ENCODE measurements around the gene PRMT1.

PRMT1 gene

DNA sequence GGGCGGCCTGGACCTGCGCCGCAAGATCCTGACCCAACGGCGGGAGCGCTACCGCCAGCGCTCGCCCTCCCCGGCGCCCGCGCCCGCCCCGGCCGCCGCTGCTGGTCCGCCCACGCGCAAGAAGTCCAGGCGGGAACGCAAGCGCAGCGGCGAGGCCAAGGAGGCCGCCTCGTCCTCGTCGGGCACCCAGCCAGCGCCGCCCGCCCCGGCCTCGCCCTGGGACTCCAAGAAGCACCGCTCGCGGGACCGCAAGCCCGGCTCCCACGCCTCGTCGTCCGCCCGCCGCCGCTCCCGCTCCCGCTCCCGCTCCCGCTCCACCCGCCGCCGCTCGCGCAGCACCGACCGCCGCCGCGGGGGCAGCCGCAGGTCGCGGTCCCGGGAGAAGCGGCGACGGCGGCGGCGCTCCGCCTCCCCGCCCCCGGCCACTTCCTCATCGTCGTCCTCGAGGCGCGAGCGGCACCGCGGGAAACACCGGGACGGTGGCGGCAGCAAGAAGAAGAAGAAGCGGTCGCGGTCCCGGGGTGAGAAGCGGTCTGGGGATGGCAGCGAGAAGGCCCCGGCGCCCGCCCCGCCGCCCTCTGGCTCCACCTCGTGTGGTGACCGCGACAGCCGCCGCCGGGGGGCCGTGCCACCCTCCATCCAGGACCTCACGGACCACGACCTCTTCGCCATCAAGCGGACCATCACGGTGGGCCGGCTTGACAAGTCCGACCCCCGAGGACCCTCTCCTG is 25.1 kb upstream of the PRMT1 start:
- no peak for FAIRE-seq

DNA sequence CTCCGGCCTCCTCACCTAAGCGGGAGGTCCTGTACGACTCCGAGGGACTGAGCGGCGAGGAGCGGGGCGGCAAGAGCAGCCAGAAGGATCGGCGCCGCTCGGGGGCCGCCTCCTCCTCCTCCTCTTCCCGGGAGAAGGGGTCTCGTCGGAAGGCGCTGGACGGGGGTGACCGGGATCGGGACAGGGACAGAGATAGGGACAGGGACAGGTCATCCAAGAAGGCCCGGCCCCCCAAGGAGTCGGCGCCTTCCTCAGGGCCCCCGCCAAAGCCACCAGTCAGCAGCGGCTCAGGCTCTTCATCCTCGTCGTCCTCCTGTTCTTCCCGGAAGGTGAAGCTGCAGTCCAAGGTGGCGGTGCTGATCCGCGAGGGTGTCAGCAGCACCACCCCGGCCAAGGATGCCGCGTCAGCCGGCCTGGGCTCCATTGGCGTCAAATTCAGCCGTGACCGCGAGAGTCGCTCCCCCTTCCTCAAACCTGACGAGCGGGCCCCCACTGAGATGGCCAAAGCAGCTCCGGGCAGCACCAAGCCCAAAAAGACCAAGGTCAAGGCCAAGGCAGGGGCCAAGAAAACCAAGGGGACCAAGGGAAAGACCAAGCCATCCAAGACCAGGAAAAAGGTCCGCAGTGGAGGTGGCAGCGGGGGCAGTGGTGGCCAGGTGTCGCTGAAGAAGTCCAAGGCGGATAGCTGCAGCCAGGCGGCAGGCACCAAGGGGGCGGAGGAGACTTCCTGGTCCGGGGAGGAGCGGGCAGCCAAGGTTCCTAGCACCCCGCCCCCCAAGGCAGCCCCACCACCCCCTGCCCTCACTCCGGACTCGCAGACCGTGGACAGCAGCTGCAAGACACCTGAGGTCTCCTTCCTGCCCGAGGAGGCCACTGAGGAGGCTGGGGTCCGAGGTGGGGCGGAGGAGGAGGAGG is 24.3 kb upstream of the PRMT1 start:
- no peak for FAIRE-seq

GRCh38 chr19:49653466-49653806 is 23.6 kb upstream of the PRMT1 start:
- no peak for FAIRE-seq

DNA sequence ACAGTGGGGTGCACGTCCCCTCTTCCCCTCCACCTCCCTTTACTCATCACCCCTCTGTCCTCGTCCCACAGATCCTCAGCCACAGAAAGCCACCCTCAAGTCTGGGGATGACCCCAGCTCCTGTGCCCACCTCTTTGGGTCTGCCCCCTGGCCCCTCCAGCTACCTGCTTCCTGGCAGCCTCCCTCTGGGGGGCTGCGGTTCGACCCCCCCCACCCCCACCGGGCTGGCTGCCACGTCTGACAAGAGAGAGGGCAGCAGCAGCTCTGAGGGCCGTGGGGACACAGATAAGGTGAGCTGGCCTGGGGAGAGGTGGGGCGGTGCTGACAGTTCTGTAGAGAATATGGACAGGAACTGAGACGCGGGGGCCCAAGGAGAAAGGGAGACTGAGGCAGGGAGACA is 22.5 kb upstream of the PRMT1 start:
- FAIRE-seq: no peak

GRCh38 chr19:49655570-49656455 is 21.3 kb upstream of the PRMT1 start:
- FAIRE-seq: no peak

DNA sequence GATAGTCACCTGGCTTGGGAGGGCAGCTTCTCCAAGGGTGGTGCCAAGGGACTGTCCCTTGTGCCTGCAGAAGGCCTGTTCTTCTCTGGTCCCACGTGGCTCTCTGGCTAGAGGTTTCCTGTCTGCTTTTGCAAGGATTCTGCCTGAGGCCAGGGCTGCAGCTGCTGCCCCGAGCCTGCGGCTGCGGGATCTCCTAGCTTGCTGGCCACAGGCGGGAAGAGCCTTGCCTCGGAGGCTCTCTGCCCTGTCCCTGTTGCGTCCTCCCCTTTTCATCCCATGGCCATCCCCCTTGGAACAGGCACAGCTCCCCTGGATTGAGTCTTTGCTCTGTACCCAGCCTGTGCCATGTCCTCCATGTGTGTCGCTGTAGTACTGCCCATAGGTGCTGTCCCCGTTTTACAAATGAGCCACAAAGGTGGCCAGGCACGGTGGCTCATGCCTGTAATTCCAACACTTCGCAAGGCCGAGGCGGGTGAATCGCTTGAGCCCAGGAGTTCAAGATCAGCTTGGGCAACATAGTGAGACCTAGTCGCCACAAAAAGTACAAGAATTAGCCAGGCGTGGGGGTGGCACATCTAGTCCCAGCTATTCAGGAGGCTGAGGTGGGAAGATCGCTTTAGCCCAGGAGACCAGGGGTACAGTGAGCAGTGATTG is 20.5 kb upstream of the PRMT1 start:
- no peak for FAIRE-seq

- FAIRE-seq: no peak
Observed at GRCh38 chr19:49657493-49658138, 19.5 kb upstream of the PRMT1 start.

DNA sequence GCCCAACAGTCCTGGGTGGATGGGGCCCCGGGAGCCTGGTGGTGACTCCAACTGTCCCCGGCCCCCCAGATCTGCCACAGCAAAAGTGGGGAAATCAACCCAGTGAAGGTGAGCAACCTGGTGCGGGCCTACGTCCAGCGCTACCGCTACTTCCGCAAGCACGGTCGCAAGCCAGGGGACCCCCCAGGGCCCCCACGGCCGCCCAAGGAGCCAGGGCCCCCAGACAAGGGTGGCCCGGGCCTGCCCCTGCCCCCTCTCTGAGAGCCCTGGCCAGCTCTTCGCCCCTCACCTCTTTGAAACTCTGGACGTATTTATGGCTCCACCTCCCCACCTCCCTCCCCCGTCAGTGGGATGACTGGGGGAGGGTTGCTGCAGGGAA is 18.9 kb upstream of the PRMT1 start:
- FAIRE-seq: no peak

DNA sequence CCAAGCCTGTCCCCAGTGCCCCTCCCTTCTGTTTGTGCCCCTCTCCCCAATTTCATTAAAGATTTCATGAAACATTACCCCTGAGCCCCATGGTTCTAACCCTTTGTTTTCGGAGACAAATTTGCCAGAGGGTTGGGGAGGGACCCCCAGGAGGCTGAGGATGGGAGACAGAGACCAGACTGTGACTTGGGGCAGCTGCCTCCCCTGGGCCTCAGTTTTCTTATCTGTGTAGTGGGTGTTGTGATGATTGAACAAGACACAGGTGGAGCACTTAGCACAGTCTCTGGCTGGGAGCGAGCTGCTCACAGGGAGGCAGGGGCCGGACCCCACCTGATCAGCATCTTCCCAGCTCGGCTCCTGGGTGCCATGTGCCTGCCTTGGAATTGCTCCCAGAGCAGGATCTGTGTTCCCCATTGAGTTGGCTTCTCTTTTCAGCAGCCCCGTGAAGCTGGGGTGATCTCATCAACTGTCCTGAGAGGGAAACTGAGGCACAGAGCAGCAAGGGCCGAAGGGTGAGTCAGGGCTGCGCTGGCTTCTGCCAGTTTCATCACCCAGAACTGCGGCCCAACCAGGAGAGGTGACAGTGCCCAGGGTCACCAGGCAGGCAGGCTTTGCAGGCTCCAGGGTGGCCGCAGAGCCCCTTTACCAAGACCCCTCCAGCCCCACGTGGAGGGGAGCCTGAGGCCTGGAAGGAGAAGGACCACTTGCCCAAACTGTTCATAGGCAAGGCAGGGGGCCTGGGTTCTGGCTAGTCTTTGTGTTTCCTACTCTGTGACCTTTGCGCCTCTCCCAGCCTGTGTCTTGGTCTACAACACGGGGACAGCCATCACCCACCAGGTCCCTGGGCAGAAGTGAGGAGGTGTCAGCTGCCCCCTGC is 18.3 kb upstream of the PRMT1 start:
- FAIRE-seq: no peak

- no peak for FAIRE-seq
Observed at GRCh38 chr19:49660338-49660961, 16.6 kb upstream of the PRMT1 start.

DNA sequence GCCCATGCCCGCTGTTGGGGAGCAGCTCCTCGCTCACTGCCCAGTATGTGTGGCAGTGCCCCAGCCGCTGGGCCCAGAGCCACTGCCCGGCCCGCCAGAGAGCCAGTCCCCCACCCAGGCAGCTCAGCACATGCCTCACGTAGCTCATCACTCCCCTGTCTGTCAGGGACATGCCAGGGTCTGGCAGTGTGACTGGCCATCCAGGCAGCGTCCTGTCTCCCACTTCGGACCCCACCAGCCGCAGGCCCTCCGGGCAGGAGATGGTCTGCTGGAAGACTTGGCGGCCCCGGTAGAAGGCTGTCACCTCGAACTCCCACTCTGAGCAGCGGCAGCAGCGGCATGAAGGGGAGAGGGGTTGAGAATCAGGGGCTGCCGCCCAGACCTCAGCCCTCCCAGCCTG is 15.1 kb upstream of the PRMT1 start:
- no peak for FAIRE-seq

DNA sequence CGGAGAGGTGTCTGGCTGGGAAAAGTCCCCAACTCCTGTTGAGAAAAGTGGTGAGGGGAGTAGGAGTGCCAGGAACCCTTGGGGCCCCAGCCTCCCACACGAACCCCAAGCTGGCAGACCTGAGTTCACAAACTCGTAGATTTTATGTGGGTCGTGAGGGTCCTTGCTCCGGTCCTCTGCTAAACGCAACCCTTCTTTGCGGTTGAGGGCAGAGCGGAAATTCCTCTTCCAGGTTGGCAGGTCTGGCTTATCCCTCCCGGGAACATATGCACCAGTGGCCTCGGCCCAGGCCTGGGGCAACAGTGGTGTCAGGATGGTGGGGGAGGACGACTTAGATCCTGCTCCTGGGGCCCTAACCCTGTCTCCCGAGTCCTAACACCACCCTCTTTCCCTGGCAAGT is 13.8 kb upstream of the PRMT1 start:
- FAIRE-seq: no peak

GRCh38 chr19:49664171-49665035 is 12.7 kb upstream of the PRMT1 start:
- FAIRE-seq: no peak

GRCh38 chr19:49665036-49665350 is 12.1 kb upstream of the PRMT1 start:
- no peak for FAIRE-seq

GRCh38 chr19:49665351-49666119 is 11.5 kb upstream of the PRMT1 start, which contains the start of the genes BCL2L12 and IRF3:
Gene BCL2L12 (plus strand): TSS chr19:49665933. CDS start chr19:49666693, 760 bp downstream.
Gene IRF3 (minus strand): TSS chr19:49665857. CDS start chr19:49664838, 1,019 bp downstream.
- peak; percentile 94 for FAIRE-seq

DNA sequence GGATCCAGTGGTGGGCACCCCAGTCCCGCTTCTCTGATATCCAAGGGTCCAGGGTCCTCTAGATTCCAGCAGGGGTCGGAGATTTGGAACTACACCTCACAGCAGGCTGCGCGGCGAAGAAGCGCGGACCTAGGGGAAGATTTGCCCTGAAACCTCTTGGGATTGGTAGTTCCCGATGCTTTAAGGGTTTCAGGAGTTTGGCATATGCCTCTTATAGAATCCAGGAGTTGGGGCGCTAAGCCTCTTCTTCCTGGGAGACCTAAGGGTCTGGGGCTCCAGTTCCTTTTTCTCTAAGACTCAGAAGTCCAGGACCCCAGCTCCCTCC is 11.0 kb upstream of the PRMT1 start:
- FAIRE-seq: no peak

DNA sequence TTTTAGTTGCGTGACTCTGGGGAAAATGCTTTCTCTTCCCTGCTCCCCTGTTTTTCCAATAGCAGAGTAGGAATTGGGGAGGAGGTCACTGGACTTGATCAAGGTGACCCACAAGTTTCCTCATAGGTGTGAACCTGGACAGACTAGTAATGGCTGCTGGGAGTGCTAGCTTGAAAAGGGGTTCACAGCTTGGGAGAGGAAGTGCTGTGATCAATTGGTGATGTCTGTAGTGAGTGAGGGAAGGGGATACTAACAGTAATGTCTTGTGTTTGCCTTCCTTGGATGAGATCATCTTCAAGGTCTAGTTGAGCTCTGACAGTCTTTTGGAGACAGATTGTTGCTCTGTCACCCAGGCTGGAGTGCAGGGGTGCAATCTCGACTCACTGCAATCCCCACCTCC is 9.6 kb upstream of the PRMT1 start:
- no peak for FAIRE-seq

GRCh38 chr19:49669516-49669915 is 7.6 kb upstream of the PRMT1 start:
- no peak for FAIRE-seq
